NCI-H1092 treated with DMSO at 0.1 percent for 48 hours (cell line): ENCODE results near the gene BLOC1S4.
A peak's percentile ranks its signal among the peaks of the same experiment; 100 is the strongest.

Experiments used
- DNase-seq: peaks from one replicate; lab custom pipeline; 2025; lab: John Stamatoyannopoulos, UW

Gene BLOC1S4

GRCh38 chr4:6692379-6692778 is 23.6 kb upstream of the BLOC1S4 start:
- DNase-seq, result no peak

GRCh38 chr4:6692806-6693205 is 23.2 kb upstream of the BLOC1S4 start:
- DNase-seq, result no peak

GRCh38 chr4:6693231-6694176 is 22.5 kb upstream of the BLOC1S4 start, which contains the start of gene S100P:
S100P (plus strand) TSS chr4:6693878; CDS start chr4:6693933, 55 bp downstream.
- no peak for DNase-seq

- DNase-seq, result no peak
Observed at GRCh38 chr4:6694177-6694901, 21.6 kb upstream of the BLOC1S4 start.

GRCh38 chr4:6695660-6696610 is 20.0 kb upstream of the BLOC1S4 start:
- no peak for DNase-seq

GRCh38 chr4:6696611-6697010 is 19.4 kb upstream of the BLOC1S4 start:
- DNase-seq, result no peak

GRCh38 chr4:6697131-6697530 is 18.8 kb upstream of the BLOC1S4 start:
- no peak for DNase-seq

GRCh38 chr4:6699388-6699787 is 16.6 kb upstream of the BLOC1S4 start:
- DNase-seq, result no peak

- DNase-seq, result no peak
Observed at GRCh38 chr4:6699903-6700302, 16.1 kb upstream of the BLOC1S4 start.

GRCh38 chr4:6701371-6701770 is 14.6 kb upstream of the BLOC1S4 start:
- DNase-seq, result no peak

GRCh38 chr4:6702761-6703160 is 13.2 kb upstream of the BLOC1S4 start:
- no peak for DNase-seq

- DNase-seq, result no peak
Observed at GRCh38 chr4:6703786-6704185, 12.2 kb upstream of the BLOC1S4 start.

- no peak for DNase-seq
Observed at GRCh38 chr4:6705646-6706045, 10.3 kb upstream of the BLOC1S4 start.

GRCh38 chr4:6706173-6706572 is 9.8 kb upstream of the BLOC1S4 start:
- DNase-seq, result no peak

- DNase-seq, result peak; percentile 97
Observed at GRCh38 chr4:6709230-6710114, 6.5 kb upstream of the BLOC1S4 start, which contains the start of gene MRFAP1L1. MRFAP1L1 (minus strand) TSS chr4:6709865; CDS start chr4:6709629, 236 bp downstream.

- no peak for DNase-seq
Observed at GRCh38 chr4:6710282-6710681, 5.7 kb upstream of the BLOC1S4 start.

GRCh38 chr4:6710996-6711395 is 5.0 kb upstream of the BLOC1S4 start:
- no peak for DNase-seq

GRCh38 chr4:6714954-6715353 is 1.0 kb upstream of the BLOC1S4 start:
- DNase-seq, result no peak

- DNase-seq, result no peak
Observed at GRCh38 chr4:6715704-6716017, 313 bp upstream of the BLOC1S4 start.

- no peak for DNase-seq
Observed at GRCh38 chr4:6716958-6717655, 1.1 kb downstream of the BLOC1S4 start.
